ENCODE results near the gene PPP2CA.
"Not testable (repeated sequence)": the region's sequence is repeated elsewhere in the genome, so short reads cannot be mapped to it uniquely, and the experiment has no call there.

The PPP2CA gene

DNA sequence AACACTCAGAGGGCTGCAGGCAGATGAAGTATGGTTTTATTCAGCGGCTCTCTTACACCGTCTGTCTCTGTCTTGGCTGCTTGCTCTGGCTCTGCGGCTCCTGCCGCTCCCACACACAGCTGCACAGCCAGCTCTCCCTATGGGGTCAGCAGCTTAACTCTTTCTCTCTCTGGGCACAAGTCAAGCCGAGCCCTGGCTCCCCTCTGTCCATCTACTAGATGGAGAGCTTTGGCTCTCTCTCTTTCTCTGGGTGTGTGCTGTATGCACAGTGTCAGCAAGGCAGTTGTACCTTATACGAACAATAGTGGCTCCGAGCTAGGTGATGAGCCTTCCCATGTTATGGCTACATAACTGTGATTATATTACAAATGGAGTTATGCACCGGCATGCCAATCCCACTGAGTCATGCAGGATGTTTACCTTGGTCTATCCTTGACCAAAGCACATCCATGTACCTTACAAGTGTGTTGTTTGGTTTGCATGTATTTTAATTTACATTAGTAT, 19.3 kb upstream of the PPP2CA start:
- no peak for DNase-seq

DNA sequence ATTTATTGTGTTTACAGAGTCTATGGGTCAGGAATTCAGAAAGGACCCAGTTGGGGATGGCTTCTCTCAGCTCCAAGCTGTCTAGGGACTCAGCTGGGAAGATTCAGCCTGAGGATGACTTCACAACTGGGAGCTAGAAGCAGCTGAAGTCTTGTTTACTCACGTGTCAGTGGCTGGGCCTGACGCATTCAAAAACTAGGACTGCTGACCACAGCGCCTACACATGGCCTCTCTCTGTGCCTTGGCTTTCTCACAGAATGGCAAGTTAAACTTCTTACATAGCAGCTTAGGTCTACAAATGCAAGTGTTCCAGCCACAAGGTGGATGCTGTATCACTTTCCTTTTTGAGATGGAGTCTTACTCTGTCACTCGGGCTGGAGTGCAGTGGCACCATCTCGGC, 16.3 kb upstream of the PPP2CA start:
- DNase-seq, result no peak

DNA sequence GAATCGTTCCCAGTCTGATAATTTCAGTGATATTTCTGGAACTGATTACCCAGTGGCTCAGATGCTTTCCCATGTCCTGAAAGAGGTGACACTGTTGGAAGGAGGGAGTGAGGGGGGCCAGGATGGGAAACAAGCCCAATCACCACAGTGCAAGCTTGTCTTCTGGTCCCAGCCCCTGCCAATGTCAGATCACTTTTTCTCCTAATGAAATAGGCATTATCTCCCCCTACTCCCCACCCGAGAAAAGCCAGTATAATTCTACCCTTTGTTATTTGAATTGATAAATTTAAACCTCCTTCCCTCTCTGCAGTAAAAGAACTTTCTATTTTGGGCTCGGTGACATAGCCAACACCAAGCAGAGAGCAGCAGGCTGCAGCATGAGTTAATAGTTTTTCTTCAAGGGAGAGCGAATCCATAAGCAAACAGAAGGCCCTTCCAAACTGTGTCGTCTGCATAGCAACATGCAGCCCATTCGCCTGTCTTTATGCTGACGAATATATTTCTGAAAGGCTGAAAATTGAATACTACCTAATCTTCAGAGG, 14.6 kb upstream of the PPP2CA start:
- DNase-seq, result no peak

DNA sequence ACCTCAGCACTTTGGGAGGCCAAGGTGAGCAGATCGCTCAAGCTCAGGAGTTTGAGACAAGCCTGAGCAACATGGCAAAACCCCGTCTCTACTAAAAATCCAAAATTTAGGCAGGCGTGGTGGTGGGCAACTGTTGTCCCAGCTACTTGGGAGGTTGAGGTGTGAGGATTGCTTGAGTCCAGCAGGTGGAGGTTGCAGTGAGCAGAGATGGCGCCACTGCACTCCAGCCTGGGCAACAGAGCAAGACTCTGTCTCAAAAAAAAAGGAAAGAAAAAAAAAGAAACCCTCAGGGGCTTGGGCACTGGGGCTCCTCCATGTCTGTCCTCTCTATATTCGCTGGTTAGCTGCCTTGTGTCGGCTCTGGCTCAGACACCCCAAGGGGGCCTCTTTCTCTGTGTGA, 10.9 kb upstream of the PPP2CA start:
- no peak for DNase-seq

DNA sequence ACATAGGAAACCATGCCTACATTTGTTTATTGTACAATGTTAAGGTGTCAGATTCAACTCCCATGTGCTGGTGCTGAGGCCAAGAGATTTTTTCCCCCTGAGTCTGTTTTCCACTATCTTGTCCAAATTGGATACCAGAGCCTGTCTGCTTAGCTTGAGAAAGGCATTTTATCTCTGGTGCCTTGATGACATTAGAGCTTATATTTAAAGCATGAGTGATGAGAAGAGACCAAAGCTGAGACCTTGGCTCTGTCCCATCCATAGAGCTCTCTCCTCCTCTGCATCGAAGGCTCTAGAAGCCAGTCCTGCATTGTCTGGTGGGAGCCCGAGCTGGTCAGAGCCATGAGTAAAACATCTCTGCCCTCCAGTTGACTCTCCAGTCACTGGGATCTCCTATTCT, 10.4 kb upstream of the PPP2CA start:
- no peak for DNase-seq

DNA sequence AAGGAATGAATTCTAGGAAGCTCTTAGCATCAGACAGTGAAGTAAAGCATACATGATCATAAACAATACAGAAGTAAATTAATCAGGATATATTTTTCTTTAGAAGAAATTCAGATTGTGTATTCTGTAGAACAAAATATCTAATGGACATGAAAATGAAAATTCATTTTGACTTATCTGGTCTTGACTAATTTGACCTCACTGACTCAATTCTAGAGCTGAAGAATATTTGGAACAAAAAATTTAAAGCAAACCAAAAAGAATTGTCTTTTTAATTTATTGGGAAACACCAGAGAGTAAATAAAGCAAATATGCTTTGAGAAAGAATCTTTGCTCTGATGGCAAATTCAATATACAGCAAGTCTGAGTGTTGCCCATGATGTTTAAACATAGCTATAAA, 2.8 kb upstream of the PPP2CA start:
- no peak for DNase-seq

DNA sequence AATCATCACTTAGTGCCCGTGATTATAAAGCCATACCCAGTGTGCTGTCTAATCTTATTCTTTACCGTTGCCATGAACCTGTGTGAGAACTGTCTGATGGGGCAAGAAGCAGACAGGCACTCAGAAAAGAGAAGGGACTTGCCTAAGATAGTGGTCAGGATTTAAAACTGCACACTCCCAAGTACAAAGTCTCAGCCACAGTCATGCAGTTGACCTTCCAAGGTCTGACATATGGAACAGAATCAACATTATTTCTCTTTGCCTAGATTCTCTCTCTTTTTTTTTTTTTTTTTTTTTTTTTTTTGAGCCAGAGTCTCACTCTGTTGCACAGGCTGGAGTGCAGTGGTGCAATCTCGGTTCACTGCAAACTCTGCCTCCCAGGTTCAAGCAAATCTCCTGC, 1.9 kb upstream of the PPP2CA start:
- no peak for DNase-seq

DNA sequence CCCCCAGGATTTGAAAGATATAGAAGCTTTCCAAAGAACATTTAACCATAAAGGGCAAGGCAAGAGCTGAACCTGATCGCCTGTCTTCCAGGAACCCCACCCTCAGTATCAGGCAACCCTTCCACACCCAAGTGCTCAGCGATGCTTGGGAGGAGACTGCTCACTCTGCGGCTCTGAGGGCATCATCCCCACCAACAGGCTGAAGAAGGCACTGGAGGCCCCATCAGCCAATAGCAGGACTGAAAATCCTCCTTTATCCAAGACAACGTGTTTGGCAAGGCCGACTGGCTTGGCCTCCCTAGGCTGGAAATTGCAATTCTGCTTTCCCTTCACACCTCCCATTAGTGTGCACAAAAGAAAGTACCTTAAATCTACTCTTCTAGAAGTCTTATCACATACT, 1.4 kb upstream of the PPP2CA start:
- DNase-seq, result no peak

DNA sequence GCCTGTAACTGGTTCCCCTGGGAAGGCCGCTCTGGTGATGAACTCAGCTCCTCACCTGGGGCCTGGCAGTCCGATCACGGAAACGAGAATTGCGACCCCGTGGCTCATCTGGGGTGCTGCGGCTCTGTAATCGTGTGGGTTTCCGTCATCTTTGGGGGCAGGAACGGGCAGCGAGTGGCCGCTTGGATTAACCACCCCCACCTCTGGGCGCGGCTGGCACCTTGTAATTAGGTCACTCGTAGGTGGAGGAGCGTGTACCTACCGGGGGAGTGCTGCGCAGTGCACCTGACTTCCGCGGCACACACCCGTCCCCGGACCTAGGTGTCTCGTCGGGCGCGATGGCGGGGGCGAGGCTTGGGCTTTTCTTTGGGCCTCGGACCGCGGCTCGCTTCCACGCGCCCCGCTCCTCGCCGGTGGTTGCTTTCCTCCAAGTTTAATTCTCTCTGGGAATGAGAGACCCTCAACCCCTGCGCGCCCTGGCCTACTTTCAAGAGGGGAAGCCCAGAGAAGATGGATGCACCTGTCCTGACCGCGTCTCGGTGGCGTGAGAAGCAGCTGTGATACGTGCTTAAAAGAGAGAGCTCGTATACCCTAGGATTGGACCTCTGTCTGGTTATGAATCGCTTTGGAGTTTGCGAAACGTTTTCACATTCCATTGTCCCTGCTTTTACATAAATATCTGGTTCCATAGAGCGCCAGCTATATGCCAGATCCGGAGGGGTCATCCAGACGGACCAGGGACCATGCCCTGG, 744 bp upstream of the PPP2CA start:
- no peak for DNase-seq

DNA sequence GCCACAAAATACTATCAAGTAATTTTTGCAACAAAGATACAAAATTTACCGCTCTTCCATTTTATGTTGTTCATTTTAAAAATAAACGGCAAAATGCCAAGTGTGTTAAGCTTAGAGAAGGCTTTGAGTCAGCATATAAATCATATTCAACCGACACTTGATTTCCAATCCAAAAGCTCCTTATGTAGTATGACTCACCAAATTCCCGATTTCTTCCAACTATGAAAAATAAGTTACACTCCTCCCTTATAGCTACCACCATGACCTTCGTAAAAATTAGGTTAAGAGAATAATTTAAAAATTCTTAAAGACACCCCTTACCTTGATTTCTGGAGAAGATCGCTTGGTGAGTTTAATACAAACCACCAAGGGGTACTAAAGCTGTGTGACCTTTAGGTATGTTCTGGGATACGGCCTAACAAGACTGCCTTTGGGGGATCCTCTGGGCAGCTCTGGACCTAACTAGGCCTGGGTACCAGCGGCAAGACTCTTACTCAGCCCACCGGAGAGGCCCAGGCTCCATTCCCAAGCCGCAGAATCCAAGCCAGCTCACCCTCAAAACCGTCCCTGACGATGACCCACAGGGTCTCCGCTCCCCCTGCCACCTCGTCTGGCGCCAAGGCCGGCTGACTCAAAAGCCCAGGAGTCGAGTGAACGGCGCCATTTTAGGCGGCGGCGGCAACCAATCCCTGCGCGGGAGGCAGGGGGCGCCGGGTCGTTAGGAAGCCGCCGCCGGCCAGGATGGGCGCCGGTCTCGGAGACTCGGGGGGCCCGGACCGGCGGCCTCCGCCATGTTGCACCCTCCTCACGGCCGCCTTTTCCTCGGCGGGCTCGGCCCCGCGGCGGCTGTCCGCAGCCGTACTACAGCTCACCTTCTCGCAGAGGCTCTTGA, 739 bp downstream of the PPP2CA start:
- no peak for DNase-seq

DNA sequence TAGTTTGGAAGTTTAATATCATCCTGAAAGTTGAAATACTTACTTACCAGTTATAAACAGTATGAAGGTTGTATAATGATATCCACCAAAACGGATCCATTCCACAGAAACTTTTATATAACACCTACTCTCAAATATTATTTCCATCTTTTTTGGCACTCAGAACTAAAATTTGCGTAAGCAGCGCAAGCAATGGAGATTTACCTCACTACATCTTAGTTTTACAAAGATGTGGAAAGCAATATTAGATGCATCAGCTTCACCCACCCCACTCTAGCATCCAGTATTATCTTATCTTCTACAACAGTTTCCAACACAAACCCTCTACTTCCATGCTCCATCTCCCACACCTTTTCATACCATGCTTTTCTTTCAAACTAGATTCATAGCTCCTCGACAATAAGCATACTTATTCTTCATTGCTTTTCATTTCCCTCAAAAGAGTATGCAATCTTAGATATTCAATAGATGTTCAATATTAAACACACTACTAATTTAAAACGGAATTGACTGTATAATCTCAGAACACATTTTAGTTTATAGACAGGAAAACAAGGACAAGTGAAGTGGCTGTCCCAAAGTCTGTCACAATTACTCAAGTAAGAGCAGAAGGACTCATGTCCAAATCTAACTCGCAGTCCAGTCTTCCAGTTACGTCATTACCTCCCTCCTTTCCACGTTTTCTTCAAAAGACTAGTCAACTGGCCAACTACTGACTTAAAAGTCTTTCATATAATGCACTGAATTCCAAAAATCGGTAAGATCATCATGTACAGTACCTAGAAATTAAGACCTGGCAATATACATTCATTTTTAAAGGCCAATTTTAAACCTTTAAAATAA, 2.2 kb downstream of the PPP2CA start:
- no peak for DNase-seq

DNA sequence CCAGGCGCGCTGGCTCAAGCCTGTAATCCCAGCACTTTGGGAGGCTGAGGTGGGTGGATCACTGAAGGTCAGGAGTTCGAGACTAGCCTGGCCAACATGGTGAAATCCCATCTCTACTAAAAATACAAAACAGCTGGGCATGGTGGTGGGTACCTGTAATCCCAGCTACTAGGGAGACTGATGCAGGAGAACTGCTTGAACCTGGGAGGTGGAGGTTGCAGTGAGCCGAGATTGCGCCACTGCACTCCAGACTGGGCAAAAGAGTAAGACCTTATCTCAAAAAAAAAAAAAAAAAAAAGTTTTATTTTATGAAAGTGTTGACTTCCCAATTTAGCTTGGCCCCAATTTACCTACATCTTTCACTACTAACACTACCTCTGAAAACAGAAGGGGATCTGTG, 4.2 kb downstream of the PPP2CA start:
- DNase-seq, result not testable (repeated sequence)

DNA sequence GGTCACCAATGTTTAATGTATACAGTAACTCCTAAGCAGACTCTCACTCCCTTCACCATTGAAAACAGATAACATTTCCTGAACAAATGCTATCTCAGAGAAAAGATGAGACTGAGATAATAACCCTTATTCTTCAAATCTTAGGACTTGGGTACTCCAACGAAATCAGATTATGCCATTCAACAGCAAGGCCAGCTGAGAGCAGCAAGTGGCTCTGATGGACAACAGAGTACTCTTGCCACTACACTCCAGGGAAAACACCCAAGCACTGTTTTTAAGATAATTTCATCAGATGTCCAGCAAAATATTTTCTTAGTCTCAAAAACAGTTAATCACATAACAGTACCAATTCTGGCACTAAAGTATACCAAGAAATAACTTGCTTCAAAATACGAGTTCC, 10.1 kb downstream of the PPP2CA start:
- no peak for DNase-seq

DNA sequence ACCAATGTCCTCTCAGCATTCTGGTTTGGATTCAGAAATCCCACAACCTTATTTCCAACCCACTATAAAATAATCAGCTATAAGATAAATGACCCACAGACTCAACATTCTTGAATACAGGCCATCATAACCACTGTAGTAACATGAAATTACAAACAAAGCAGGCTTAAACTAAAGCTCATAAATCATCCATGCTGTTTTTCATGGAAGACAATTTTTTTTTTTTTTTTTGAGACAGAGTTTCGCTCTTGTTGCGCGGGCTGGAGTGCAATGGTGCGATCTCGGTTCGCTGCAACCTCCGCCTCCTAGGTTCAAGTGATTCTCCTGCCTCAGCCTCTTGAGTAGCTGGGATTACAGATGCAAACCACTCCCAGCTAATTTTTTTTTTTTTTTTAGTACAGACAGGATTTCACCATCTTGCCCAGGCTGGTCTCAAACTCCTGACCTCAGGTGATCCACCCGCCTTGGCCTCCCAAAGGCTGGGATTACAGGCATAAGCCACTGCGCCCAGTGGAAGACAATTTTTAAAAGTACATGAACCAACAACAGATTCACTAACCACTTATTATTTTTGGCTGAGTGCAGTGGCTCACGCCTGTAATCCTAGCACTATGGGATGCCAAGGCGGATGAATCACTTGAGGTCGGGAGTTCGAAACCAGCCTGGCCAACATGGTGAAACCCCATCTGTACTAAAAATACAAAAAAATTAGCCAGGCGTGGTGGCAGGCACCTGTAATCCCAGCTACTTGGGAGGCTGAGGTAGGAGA, 14.4 kb downstream of the PPP2CA start:
- DNase-seq, result not testable (repeated sequence)

DNA sequence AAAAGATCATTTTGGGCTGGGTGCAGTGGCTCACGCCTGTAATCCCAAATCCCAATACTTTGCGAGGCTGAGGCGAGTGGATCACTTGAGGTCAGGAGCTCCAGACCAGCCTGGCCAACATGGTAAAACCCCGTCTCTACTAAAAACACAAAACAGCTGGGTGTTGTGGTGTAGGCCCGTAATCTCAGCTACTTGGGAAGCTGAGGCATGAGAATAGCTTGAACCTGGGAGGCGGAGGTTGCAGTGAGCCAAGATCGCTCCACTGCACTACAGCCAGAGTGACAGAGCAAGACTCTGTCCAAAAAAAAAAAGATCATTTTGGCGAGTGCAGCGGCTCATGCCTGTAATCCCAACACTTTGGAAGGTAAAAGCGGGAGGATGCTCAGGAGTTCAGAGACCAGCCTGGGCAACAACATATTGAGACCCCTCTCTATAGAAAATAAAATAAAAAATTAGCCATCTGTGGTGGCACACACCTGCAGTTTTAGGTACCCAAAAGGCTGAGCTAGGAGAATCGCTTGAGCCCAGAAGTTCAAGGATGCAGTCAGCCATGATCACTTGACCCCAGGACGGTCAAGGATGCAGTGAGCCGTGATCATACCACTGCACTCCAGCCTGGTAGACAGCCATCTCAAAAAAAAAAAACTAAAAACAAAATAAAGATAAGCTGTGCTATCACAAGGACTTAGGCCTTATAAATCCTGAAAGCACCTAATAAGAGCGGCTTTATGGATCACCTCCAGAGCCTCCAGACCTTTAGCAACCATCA, 16.2 kb downstream of the PPP2CA start:
- DNase-seq, result no peak

DNA sequence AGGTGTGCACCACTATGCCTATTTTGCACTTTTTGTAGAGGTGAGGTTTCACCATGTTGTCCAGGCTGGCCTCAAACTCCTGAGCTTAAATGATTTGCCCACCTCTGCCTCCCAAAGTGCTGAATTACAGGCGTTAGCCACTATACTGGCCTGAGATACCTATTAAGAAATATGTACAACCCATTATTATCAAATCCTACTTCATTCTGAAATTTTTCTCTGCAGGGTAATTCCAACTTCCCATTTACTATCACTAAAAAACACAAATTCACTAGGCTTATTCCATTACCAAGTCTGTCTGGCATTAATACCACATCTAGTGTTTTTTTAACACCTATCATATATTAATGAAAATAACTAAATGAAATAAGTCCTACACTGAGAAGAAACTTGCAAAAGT, 18.2 kb downstream of the PPP2CA start:
- DNase-seq, result no peak

DNA sequence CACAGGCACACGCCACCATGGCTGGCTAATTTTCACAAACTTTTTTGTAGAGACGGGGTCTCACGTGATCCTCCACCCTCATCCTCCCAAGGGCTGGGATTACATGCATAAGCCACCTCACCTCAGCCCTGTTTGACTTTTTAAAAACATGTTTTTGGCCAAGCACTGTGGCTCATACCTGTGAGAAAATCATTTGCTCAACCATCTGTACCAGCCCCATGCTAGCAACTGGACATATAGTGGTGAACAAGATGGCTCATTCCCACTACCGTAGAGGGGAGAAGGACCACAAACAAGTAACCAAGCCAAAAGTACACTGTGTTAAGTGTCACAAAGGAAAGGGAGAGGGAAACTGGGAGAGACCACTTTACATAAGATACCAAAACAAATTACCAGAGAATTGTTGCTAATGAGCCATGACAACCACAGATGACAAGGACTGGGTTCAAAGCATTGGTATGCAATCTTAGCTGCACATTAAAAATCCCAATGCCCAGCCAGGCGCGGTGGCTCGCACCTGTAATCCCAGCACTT, 19.2 kb downstream of the PPP2CA start:
- DNase-seq, result no peak

DNA sequence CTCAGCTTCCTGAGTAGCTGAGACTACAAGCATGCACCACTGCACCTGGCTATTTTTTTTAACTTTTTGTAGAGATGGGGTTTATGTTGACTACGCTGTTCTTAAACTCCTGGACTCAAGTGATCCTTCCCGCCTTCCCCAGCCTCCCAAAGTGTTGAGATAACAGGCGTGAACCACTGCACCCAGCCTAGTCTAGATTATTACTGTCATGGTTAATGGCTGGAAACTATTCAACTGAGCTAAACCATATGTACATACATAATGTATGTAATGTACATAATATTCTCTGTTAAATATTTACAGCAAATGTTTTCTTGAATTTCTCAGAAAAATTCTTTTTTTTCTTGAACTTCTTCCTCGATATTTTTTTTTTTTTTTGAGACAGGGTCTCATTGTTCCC, 21.3 kb downstream of the PPP2CA start:
- no peak for DNase-seq

DNA sequence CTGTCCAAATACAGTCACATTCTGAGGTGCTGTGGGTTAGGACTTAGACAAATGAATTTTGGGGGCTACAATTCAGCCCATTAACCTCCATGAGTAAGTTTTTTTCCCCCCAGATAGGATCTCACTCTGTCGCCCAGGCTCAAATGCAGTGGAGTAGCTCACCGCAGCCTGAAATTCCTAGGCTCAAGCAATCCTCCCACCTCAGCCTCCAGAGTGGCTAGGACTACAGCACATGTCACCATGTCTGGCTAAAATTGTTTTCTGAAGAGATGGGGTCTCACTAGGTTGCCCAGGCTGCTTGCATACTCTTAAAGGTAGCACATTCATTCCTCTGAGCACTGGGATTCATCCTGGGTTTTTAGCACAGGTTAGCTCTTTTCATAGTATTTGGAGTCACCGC, 22.2 kb downstream of the PPP2CA start:
- DNase-seq, result no peak

DNA sequence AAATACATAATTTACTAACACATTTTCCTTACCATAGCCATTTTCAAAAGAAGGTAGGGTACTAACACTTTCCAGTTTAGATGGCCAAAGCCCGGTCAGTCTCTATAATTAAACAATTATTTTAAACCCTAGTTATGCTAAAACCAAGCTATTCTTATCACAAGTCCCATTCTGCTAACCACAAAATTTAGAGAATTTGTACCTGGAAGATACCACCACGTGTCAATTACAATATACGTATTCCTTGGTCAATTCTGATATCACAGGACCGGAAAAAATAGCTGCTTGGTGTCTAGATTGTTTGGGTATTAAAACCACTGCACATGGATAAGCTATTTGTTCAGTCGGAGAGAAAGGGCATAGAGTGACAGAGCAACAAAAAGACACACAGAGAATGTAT, 30.2 kb downstream of the PPP2CA start:
- DNase-seq, result no peak

DNA sequence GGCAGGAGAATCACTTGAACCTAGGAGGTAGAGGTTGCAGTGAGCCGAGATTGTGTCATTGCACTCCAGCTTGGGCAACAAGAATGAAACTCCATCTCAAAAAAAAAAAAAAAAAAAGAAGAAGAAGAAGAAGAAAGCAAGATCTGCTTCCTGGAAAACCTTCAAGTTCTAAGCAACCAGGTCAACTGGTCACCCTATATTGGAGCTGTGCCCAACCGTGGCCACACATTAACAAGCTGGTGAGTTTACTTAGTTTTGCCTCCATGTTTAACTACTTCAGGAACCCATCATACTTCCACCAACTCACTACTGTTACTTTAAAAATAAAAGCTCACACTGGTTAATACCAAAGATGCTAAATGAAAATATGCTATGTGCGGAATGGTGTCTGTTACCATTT, 36.8 kb downstream of the PPP2CA start:
- no peak for DNase-seq

Measured in NCI-H1417 treated with DMSO at 0.1 percent for 48 hours (cell line).